ACHN (cell line): ENCODE measurements around the gene GRAMD1A.
"Not testable (repeated sequence)": the region's sequence is repeated elsewhere in the genome, so short reads cannot be mapped to it uniquely, and the experiment has no call there.

ENCODE experiments used
- DNase-seq: peaks from one replicate; pipeline ENCODE4 v3.0.0-alpha.2; 2015
- in situ Hi-C: cut with HindIII; loops from 2 replicates; pipeline ENCODE4 v1.10.0; 2017; ENCODE audit warnings: low sequenced_read_pairs, low pct_ligation_motif_present, low pct_unique_long_range_greater_than_20kb

Gene GRAMD1A

DNA sequence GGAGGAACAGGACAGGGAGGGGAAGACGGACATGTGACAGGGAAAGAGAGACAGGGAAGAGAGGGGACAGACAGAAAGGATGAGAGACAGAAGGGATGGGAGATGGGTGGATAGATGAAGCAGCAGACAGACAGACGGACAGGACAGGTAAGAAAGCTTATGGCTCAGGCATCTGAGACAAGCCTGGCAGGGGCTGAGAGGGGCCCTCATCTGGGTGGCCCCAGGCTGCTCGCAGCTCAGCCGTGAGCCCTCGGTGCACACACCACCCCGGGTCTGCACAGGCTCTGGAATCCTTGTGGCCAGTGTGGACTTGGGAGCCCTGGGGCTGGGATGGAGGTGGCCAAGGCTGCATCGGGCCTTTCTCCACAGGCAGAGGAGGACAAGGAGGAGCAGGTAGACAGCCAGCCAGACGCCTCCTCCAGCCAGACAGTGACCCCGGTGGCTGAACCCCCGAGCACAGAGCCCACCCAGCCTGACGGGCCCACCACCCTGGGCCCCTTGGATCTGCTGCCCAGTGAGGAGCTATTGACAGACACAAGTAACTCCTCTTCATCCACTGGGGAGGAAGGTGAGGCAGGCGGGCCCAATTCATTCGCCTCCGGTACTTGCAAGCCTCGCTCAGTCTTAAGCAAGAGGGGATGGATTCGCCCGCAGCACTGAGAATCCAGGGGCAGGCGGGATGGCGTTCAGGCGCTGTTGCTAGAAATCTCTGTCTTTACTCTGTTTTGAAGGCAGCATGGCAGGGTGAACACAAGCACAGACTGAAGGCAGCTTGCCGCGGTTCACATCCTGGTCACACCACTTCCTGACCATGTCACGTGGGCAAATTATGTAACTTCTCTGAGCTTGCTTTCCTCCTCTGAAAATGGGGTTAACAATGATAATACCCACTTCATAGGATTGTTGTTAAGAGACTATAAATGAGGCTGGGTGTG is 14.0 kb downstream of the GRAMD1A start:
- DNase-seq = no peak
- in situ Hi-C loops = no loop called here

- in situ Hi-C loops, DNase-seq: not testable (repeated sequence)
These were observed 14.7 kb downstream of the GRAMD1A start for GRCh38 chr19:35014774-35015173.

- in situ Hi-C loops = no loop called here
These were observed 15.3 kb downstream of the GRAMD1A start for GRCh38 chr19:35015270-35015953.

DNA sequence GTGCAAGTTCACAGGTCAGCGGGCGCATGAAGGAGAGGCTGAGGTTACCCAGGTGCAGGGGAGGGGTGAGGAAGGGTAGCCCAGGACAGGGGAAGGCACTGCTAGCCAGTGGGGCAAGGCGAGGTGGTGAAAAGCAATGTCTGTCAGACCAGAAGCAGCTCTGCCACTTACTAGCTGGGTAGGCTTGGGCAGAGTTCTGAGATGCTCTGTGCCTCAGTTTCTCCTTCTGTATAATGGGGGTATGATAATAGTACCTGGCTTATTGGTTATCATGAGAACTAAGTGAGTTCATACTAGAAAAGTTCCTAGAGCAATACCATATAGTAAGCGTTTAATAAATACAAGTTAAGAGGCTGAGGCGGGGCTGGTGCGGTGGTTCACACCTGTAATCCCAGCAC is 15.8 kb downstream of the GRAMD1A start:
- DNase-seq = no peak
- in situ Hi-C loops = no loop called here

More at GRCh38 chr19:35015270-35015953, 15.3 kb downstream of the GRAMD1A start:
- DNase-seq = no peak

DNA sequence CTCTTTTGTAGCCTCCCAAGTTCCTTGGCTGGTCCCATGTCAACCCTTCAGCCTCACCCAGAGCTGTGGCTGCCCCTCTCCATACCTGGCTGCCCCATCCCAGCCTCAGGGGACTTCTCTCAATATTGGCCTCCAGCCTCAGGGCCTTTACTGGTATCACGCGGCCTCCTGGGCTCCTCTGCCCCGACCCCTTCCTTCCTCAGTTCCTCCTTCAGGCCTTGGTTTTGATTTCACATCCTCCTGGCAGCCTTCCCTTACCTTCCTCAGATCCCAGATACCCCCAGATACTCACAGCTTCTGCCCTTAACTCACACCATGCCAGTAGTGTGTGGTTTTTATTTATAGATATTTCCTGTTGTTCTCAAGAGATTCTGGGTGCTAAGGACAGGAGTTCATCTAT is 17.4 kb downstream of the GRAMD1A start:
- in situ Hi-C loops = no loop called here
- DNase-seq = no peak

GRCh38 chr19:35018379-35018778 is 18.3 kb downstream of the GRAMD1A start:
- no peak for DNase-seq
- in situ Hi-C loops = no loop called here

- DNase-seq = no peak
- in situ Hi-C loops = no loop called here
These were observed 19.0 kb downstream of the GRAMD1A start for GRCh38 chr19:35019144-35019543.

DNA sequence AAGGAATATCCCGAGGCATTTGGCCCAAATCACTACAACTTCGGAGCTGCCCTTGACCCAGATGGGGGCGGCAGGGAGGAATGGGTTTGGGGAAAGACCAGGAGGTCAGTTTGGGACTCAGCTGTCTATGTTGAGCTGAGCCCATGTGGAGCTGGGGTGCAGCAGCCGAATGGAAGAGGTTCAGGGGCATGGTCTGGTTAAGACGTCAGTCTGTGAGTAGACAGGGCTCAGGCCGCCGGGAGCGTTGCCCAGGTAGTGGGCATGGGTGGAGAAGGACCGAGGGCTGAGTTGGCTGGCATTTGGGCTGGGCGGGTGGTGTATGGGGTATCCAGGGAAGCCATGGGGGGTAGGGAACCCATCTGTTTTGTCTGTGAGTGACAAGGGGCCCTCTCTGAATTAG is 20.9 kb downstream of the GRAMD1A start:
- in situ Hi-C loops = no loop called here
- no peak for DNase-seq

GRCh38 chr19:35021596-35021995 is 21.5 kb downstream of the GRAMD1A start:
- in situ Hi-C loops = no loop called here
- no peak for DNase-seq

DNA sequence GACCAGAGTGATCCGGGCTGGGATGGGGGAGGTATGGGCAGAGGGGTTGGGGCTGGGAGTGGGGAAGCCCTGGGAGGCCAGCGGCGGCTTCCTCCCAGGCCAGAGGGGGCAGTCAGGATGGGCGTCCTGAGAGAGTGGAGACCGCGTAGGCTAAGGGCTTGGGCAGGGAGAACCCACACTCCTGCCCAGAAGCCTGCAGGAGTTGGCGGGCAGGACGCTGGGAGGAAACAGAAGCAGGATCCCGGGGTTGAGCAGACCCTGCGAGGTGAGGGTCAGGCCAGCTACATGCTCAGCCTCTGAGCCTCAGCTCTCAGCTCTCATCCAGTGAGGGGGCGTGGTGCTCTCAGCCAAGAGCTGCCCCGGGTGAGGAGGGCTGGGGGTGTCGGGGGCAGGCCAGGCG is 22.3 kb downstream of the GRAMD1A start:
- DNase-seq = no peak
- in situ Hi-C loops = no loop called here

DNA sequence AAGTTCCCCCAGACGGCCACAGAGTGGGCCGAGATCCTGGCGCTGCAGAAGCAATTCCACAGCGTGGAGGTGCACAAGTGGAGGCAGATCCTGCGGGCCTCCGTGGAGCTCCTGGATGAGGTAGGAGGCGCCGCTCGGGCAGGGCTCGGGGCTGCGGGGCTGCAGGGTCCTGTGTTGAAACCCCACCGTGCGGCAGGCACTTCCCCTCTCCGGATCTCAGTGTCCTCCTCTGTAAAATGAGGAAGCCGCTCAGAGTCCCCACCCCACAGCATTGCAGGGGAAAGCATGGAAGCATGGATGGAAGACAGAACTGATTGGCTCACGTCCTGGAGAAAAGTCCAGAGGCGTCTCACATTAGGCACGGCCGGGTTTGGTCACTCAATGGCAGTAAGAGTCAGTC is 23.3 kb downstream of the GRAMD1A start:
- in situ Hi-C loops = no loop called here
- no peak for DNase-seq

- in situ Hi-C loops = no loop called here
- DNase-seq = no peak
These were observed 24.0 kb downstream of the GRAMD1A start for GRCh38 chr19:35024095-35024494.

DNA sequence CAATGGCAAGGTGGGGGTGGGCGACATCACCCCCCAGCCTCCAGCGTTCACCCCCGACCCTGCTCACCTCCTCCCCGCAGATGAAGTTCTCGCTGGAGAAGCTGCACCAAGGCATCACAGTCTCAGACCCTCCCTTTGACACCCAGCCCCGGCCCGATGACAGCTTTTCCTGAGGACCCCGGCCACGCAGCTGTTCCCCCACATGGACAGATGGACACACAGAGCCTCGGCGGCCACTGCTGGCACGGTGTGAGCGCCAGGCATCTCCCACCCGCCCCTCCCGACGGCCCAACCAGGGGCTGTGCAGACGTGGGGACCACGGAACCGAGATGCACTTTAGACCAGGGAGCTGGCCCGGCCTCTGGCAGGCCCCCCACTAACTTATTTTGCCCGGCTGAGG is 25.8 kb downstream of the GRAMD1A start:
- in situ Hi-C loops = no loop called here
- no peak for DNase-seq

- DNase-seq = no peak
These were observed 26.3 kb downstream of the GRAMD1A start for GRCh38 chr19:35026418-35026817.

DNA sequence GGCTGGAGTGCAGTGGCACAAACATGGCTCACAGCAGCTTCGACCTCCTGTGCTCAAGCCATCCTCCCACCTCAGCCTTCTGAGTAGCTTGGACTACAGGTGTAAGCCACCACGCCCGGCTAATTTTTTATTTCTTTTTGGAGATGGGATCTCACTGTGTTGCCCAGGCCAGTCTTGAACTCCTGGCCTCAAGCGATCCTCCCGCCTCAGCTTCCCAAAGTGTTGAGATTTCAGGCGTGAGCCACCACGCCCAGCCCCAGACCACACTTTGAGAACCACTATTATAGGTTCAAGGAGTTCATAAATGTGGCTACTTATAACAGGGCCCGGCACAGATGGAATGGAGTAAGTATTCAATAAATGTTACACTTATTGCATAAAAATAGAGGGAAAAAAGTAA is 26.9 kb downstream of the GRAMD1A start:
- DNase-seq = no peak
- in situ Hi-C loops = no loop called here

More at GRCh38 chr19:35026418-35026817, 26.3 kb downstream of the GRAMD1A start:
- in situ Hi-C loops = no loop called here

DNA sequence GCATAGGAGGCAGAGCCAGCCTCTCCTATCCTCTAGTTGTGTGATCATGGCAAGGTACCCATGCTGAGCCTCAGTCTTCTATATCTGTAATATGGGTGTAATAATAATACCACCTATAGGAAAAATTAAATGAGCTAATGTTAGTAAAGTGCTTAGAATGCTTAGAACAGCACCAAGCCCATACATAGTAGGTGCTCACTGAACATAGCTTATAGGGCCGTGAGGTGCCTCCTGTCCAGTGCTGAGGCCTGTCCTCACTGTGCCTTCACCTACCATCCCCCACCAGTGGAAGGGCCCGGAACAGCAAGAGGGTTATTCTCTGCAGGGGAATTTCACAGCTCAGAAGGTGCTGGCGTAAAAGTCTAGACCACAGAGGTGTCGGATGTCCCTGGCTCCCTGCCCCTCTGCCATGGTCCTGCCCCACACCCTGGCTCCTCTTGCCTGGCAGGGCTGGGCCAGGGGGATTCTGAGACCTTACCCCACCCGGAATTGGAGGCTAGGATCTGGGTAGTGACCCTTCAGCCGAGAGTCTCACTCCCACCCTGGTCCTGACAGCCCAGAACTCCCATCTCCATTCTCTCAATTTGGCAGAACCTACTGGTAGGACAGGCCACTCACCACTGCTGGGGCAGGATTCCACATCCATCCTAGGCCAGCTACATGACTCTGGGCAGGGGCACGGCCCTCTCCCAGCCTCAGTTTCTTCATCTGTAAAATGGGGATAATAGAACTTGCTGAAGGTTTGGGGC is 27.9 kb downstream of the GRAMD1A start:
- no peak for DNase-seq
- in situ Hi-C loops = no loop called here

GRCh38 chr19:35028600-35028885 is 28.4 kb downstream of the GRAMD1A start:
- DNase-seq, in situ Hi-C loops: not testable (repeated sequence)

DNA sequence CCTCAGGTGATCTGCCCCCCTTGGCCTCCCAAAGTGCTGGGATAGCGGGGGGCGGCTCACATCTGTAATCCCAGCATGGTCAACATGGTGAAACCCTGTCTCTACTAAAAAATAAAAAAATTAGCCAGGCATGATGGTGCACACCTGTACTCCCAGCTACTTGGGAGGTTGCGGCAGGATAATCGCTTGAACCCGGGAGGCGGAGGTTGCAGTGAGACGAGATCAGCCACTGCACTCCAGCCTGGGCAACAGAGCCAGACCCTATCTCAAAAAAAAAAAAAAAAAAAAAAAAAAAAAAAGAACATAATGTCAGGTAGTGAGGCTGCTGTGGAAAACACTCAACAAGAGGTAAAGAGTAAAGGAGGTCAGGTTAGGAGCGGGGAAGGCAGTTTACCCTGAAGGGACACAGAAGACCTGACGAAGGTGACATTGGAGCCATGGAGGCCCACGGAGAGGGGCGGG is 29.2 kb downstream of the GRAMD1A start:
- DNase-seq, in situ Hi-C loops: not testable (repeated sequence)

DNA sequence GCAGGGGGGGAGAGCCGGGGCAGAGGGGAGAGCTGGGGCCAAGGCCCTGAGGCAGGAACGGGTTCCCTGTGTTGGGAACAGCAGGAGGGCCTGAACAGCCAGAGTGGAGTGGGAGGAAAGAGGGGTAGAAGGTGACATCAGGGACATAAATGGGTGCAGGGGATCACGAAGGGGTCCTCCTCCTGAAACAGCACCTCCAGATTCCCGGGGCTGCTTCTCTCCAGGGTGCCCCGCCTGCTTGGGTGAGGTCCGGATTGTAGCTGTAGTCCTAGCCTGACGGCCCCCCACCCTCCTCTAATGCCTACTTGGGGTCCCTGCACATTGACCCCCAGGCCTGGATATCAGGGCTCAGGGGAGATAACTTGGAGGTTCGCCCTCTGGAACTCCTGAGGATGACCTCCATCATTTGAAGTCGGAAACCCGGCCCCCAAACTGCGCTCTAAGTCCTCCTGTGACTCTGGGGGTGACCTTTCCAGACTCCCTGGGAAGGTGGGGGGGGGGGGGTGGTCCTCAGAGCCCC is 29.7 kb downstream of the GRAMD1A start:
- no peak for DNase-seq
- in situ Hi-C loops = no loop called here
